ENCODE measurements around the gene CDC42BPG. TPM values are rescaled to one million over a fixed set of nuclear protein-coding genes. Genes with fewer than 3 reads are reported as not detected.
A peak's percentile ranks its signal among the peaks of the same experiment; 100 is the strongest.

Gene CDC42BPG
- total and polyA plus RNA-seq, 11 donors = 0.12 to 0.50 (median 0.20) TPM; not detected in 1

GRCh38 chr11:64801158-64801464, 43.3 kb downstream of the CDC42BPG start:
- Histone ChIP-seq H3K36me3 (peaks cover 0 to 36% (median 26%) of the 10 kb centered on the region in 9 donors), H3K27me3 (no peaks in the 10 kb centered on the region), H3K9me3 (no peaks in the 10 kb centered on the region), H3K4me1 (peaks cover 5 to 47% (median 24%) of the 10 kb centered on the region in 12 donors), H3K4me3 (peak overlapping the region in 1 of 12 donors; percentile 76), H3K27ac (peak overlapping the region; percentile 39 to 95 (median 91))
- TF ChIP-seq POLR2A (IDR thresholded peaks at IDR 0.05) (no peak), CTCF (IDR thresholded peaks at IDR 0.05) (no peak)
- intact Hi-C loops (cut with DNase I) = no loop called here
- WGBS, 4 donors = 74 to 84% (median 81%) methylated on average over 8 to 9 of the region's 9 CpGs
- ATAC-seq (no peak), DNase-seq (no peak)

GRCh38 chr11:64800303-64801157, 43.9 kb downstream of the CDC42BPG start:
- intact Hi-C loops (cut with DNase I) = no loop called here
- no peaks in the 10 kb centered on the region for H3K27me3 ChIP-seq
- WGBS, 4 donors = 68 to 85% (median 78%) methylated on average over 14 to 26 of the region's 26 CpGs
- no peak for ATAC-seq
- DNase-seq = no peak
- H3K36me3 ChIP-seq = peaks cover 0 to 31% (median 25%) of the 10 kb centered on the region in 9 donors
- no peaks in the 10 kb centered on the region for H3K9me3 ChIP-seq
- TF ChIP-seq POLR2A (IDR thresholded peaks at IDR 0.05) (no peak), CTCF (IDR thresholded peaks at IDR 0.05) (no peak)
- peaks cover 5 to 47% (median 24%) of the 10 kb centered on the region in 12 donors for H3K4me1 ChIP-seq
- H3K4me3 ChIP-seq = no peak overlapping the region
- peak overlapping the region in 11 of 12 donors; percentile 5 to 95 (median 90) for H3K27ac ChIP-seq

- 56 to 70% (median 66%) methylated on average over 13 to 14 of the region's 14 CpGs for WGBS, 4 donors
- ATAC-seq = no peak
- H3K4me3 ChIP-seq = no peak overlapping the region
- peak overlapping the region in 8 of 12 donors; percentile 4 to 92 (median 26) for H3K27ac ChIP-seq
- TF ChIP-seq POLR2A (IDR thresholded peaks at IDR 0.05) (no peak), CTCF (IDR thresholded peaks at IDR 0.05) (no peak)
- H3K9me3 ChIP-seq = no peaks in the 10 kb centered on the region
- intact Hi-C loops (cut with DNase I) = no loop called here
- H3K36me3 ChIP-seq = peaks cover 0 to 29% (median 17%) of the 10 kb centered on the region in 9 donors
- DNase-seq = no peak
- peaks cover 5 to 47% (median 24%) of the 10 kb centered on the region in 12 donors for H3K4me1 ChIP-seq
- no peaks in the 10 kb centered on the region for H3K27me3 ChIP-seq
These were observed 44.7 kb downstream of the CDC42BPG start for GRCh38 chr11:64799623-64800302.

GRCh38 chr11:64799256-64799622, 45.2 kb downstream of the CDC42BPG start:
- 83 to 91% (median 85%) methylated on average over 7 of the region's 7 CpGs for WGBS, 4 donors
- H3K4me1 ChIP-seq = peaks cover 5 to 42% (median 21%) of the 10 kb centered on the region in 12 donors
- intact Hi-C loops (cut with DNase I) = no loop called here
- no peak overlapping the region for H3K4me3 ChIP-seq
- TF ChIP-seq POLR2A (IDR thresholded peaks at IDR 0.05) = no peak
- no peak for TF ChIP-seq CTCF (IDR thresholded peaks at IDR 0.05)
- peak overlapping the region in 1 of 12 donors; percentile 26 for H3K27ac ChIP-seq
- peaks cover 0 to 25% (median 15%) of the 10 kb centered on the region in 9 donors for H3K36me3 ChIP-seq
- no peaks in the 10 kb centered on the region for H3K27me3 ChIP-seq
- DNase-seq (no peak), ATAC-seq (no peak)
- no peaks in the 10 kb centered on the region for H3K9me3 ChIP-seq

Data from heart left ventricle (tissue), 16 donors.